ENCODE results near the gene PRELP. TPM values are rescaled to one million over a fixed set of nuclear protein-coding genes. Genes with fewer than 3 reads are reported as not detected.

Gene PRELP
- total RNA-seq, 1 donor from 2014 or later: 0.07 TPM

DNA sequence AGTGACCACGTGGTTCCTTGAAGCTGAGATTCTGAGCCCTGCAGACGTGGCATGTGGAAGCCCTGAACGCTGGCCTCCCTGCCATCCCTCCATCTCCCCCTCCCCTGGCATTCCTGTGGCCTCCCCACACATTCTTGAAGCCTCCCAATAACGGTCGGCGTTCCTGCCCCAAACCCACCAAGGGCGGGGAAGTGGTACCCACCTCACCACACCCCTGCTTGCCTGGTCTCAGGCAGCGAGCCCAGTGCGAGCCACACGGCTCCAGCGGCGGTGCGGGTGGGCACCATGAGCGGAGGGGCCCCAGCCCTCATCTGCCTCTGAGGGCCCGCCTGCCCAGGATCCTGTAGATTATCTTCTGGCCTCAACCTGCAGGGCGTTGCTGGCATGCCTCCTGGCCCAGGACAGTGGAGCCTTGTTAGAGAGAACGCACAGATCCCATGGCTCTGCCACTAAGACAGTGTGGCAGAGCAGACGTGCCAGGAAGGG is 20.6 kb upstream of the PRELP start:
- no peak for TF ChIP-seq EZH2 (IDR thresholded peaks at IDR 0.05; ENCODE audit: insufficient read depth, low read length)
- TF ChIP-seq, protein P1, sequence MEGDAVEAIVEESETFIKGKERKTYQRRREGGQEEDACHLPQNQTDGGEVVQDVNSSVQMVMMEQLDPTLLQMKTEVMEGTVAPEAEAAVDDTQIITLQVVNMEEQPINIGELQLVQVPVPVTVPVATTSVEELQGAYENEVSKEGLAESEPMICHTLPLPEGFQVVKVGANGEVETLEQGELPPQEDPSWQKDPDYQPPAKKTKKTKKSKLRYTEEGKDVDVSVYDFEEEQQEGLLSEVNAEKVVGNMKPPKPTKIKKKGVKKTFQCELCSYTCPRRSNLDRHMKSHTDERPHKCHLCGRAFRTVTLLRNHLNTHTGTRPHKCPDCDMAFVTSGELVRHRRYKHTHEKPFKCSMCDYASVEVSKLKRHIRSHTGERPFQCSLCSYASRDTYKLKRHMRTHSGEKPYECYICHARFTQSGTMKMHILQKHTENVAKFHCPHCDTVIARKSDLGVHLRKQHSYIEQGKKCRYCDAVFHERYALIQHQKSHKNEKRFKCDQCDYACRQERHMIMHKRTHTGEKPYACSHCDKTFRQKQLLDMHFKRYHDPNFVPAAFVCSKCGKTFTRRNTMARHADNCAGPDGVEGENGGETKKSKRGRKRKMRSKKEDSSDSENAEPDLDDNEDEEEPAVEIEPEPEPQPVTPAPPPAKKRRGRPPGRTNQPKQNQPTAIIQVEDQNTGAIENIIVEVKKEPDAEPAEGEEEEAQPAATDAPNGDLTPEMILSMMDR (IDR thresholded peaks at IDR 0.05; ENCODE audit: insufficient read depth, low read depth, low read length): no peak
- Mint-ChIP-seq H3K4me3 (ENCODE audit: unreplicated experiment) (no peak overlapping the region), H3K9me3 (ENCODE audit: unreplicated experiment) (no peaks in the 10 kb centered on the region), H3K36me3 (ENCODE audit: low read depth, unreplicated experiment) (no peaks in the 10 kb centered on the region), H3K27me3 (ENCODE audit: low read depth, unreplicated experiment) (peaks cover 12% of the 10 kb centered on the region), H3K4me1 (ENCODE audit: low read depth, unreplicated experiment) (peaks cover 10% of the 10 kb centered on the region), H3K27ac (ENCODE audit: unreplicated experiment) (no peak overlapping the region)
- DNase-seq (ENCODE audit: low read depth) (peak; percentile 19), FAIRE-seq (no peak)
- peaks cover 33% of the 10 kb centered on the region for H3K27me3 ChIP-seq (ENCODE audit: insufficient read depth, low read length)
- no peaks in the 10 kb centered on the region for H3K4me1 ChIP-seq (ENCODE audit: insufficient read depth, low read length)
- no peak overlapping the region for H3K4me2 ChIP-seq (ENCODE audit: low read length)
- H3K79me2 ChIP-seq (ENCODE audit: insufficient read depth, low read length): no peaks in the 10 kb centered on the region
- H4K20me1 ChIP-seq (ENCODE audit: insufficient read depth, low read length): no peaks in the 10 kb centered on the region
- H3K9me3 ChIP-seq (ENCODE audit: insufficient read depth, low read depth, low read length): no peaks in the 10 kb centered on the region
- no peak overlapping the region for H3K9ac ChIP-seq (ENCODE audit: low read length)
- H3K27ac ChIP-seq (ENCODE audit: low read depth, low read length): no peak overlapping the region
- no peaks in the 10 kb centered on the region for H3K36me3 ChIP-seq (ENCODE audit: insufficient read depth, low read length)
- H3K4me3 ChIP-seq (ENCODE audit: insufficient read depth, low read depth, low read length): no peak overlapping the region
- no peak overlapping the region for H2AFZ ChIP-seq (ENCODE audit: low read depth, low read length)

DNA sequence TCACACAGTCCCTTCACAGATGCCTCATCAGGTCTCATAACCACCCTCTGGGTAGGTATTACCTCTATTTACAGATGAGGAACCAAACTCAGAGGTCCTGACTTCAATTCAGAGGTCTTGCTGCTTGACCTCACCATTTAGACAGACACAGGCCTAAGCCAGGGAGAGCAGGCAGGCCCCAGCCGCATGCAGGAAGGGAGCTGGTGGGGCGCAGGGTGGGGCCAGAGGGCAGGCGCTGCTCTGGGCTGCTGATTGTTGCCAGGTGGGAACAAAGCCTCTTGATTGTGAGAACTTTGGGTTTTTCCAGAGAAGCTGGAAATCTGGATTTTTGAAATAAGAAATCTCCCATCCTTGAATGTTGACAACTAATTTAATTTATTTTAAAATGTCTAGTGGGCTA is 19.9 kb upstream of the PRELP start:
- Histone ChIP-seq H3K36me3 (ENCODE audit: insufficient read depth, low read length) (no peaks in the 10 kb centered on the region), H3K27me3 (ENCODE audit: insufficient read depth, low read length) (peaks cover 28% of the 10 kb centered on the region), H3K9ac (ENCODE audit: low read length) (no peak overlapping the region), H3K4me3 (ENCODE audit: insufficient read depth, low read depth, low read length) (no peak overlapping the region), H3K4me2 (ENCODE audit: low read length) (no peak overlapping the region), H3K9me3 (ENCODE audit: insufficient read depth, low read depth, low read length) (no peaks in the 10 kb centered on the region), H2AFZ (ENCODE audit: low read depth, low read length) (no peak overlapping the region), H3K27ac (ENCODE audit: low read depth, low read length) (no peak overlapping the region), H3K4me1 (ENCODE audit: insufficient read depth, low read length) (no peaks in the 10 kb centered on the region), H3K79me2 (ENCODE audit: insufficient read depth, low read length) (no peaks in the 10 kb centered on the region), H4K20me1 (ENCODE audit: insufficient read depth, low read length) (no peaks in the 10 kb centered on the region)
- Mint-ChIP-seq H3K4me3 (ENCODE audit: unreplicated experiment) (no peak overlapping the region), H3K27ac (ENCODE audit: unreplicated experiment) (no peak overlapping the region), H3K36me3 (ENCODE audit: low read depth, unreplicated experiment) (no peaks in the 10 kb centered on the region), H3K27me3 (ENCODE audit: low read depth, unreplicated experiment) (peaks cover 14% of the 10 kb centered on the region), H3K9me3 (ENCODE audit: unreplicated experiment) (no peaks in the 10 kb centered on the region), H3K4me1 (ENCODE audit: low read depth, unreplicated experiment) (peaks cover 5% of the 10 kb centered on the region)
- DNase-seq (ENCODE audit: low read depth) (no peak), FAIRE-seq (no peak)
- no peak for TF ChIP-seq EZH2 (IDR thresholded peaks at IDR 0.05; ENCODE audit: insufficient read depth, low read length)
- TF ChIP-seq, protein P1 (IDR thresholded peaks at IDR 0.05; ENCODE audit: insufficient read depth, low read depth, low read length): no peak

DNA sequence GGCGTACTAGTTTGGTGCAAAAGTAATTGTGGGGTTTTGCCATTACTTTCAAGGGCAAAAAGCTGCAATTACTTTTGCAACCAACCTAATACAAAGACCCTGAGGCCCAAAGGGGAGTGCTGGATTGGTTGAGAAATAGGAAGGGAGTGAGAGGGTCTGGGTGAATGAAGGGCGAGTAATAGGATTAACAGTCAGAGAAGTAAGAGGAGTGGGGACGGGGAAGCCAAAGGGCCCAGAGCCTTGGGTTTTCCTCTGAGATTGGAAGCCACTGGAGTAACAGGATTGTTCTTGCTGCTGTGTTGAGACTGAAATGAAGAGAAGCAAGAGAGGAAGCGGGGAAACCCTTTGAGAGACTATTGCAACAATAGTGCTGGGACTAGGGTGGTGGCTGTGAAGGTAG is 19.0 kb upstream of the PRELP start:
- H3K36me3 ChIP-seq (ENCODE audit: insufficient read depth, low read length): no peaks in the 10 kb centered on the region
- no peak for FAIRE-seq
- H4K20me1 ChIP-seq (ENCODE audit: insufficient read depth, low read length): no peaks in the 10 kb centered on the region
- no peak overlapping the region for H3K4me2 ChIP-seq (ENCODE audit: low read length)
- no peak overlapping the region for H3K27ac Mint-ChIP-seq (ENCODE audit: unreplicated experiment)
- H3K27ac ChIP-seq (ENCODE audit: low read depth, low read length): no peak overlapping the region
- H3K9me3 ChIP-seq (ENCODE audit: insufficient read depth, low read depth, low read length): no peaks in the 10 kb centered on the region
- peaks cover 26% of the 10 kb centered on the region for H3K27me3 ChIP-seq (ENCODE audit: insufficient read depth, low read length)
- H3K9ac ChIP-seq (ENCODE audit: low read length): no peak overlapping the region
- H2AFZ ChIP-seq (ENCODE audit: low read depth, low read length): no peak overlapping the region
- DNase-seq (ENCODE audit: low read depth): no peak
- no peaks in the 10 kb centered on the region for H3K79me2 ChIP-seq (ENCODE audit: insufficient read depth, low read length)
- no peaks in the 10 kb centered on the region for H3K9me3 Mint-ChIP-seq (ENCODE audit: unreplicated experiment)
- H3K4me3 ChIP-seq (ENCODE audit: insufficient read depth, low read depth, low read length): no peak overlapping the region
- no peak for TF ChIP-seq EZH2 (IDR thresholded peaks at IDR 0.05; ENCODE audit: insufficient read depth, low read length)
- TF ChIP-seq, protein P1 (IDR thresholded peaks at IDR 0.05; ENCODE audit: insufficient read depth, low read depth, low read length): no peak
- H3K27me3 Mint-ChIP-seq (ENCODE audit: low read depth, unreplicated experiment): peaks cover 11% of the 10 kb centered on the region
- no peaks in the 10 kb centered on the region for H3K36me3 Mint-ChIP-seq (ENCODE audit: low read depth, unreplicated experiment)
- peaks cover 4% of the 10 kb centered on the region for H3K4me1 Mint-ChIP-seq (ENCODE audit: low read depth, unreplicated experiment)
- H3K4me1 ChIP-seq (ENCODE audit: insufficient read depth, low read length): no peaks in the 10 kb centered on the region
- no peak overlapping the region for H3K4me3 Mint-ChIP-seq (ENCODE audit: unreplicated experiment)

Data from astrocyte (in vitro differentiated cells and primary cell).